ENCODE results near the gene JAK2. TPM values are rescaled to one million over a fixed set of nuclear protein-coding genes. Genes with fewer than 3 reads are reported as not detected.

Gene JAK2
- polyA plus RNA-seq, 2 of the 4 experiments (the other 2 are of a cell fraction), result 2.9 to 7.7 TPM

- POLR2A ChIA-PET, result interaction anchor here (0.7 to 1.8 kb wide), 10 partner anchors 7 to 643 kb away, joined by 3 to 5 read pairs (median 4); partner anchors contain the start of genes CD274, PLGRKT, RCL1 and RIC1
- ATAC-seq (peak; percentile 31 to 51; a peak in 3 of 6 replicates), FAIRE-seq (peak; percentile 72), DNase-seq (ENCODE audit: low read depth in 1 of 2, low spot score in 1 of 2) (peak in 1 of 2 experiments; percentile 48)
- H3K9me3 ChIP-seq, result no peaks in the 10 kb centered on the region
- H3K4me1 ChIP-seq, result peaks cover 17% of the 10 kb centered on the region
- peak overlapping the region; percentile 94 to 97 for H3K27ac ChIP-seq
- H3K4me3 ChIP-seq, result peak overlapping the region; percentile 75
- peak overlapping the region; percentile 88 for H3K4me2 ChIP-seq
- TF ChIP-seq GATA3 (IDR thresholded peaks at IDR 0.05; ENCODE audit: borderline replicate concordance), result no peak
- TF ChIP-seq CTCF (IDR thresholded peaks at IDR 0.05), result peak; percentile 10; the same call in 1 of the 3 replicates
- no peak for TF ChIP-seq EHF (CRISPR knock-in tag; IDR thresholded peaks at IDR 0.05)
- TF ChIP-seq PHF8 (IDR thresholded peaks at IDR 0.05; ENCODE audit: borderline replicate concordance, low read depth), result 0 out of 2 replicates have a peak, but pooled peaks have one; percentile 1
- TF ChIP-seq SMC3 (IDR thresholded peaks at IDR 0.05), result peak; percentile 20; the same call in 1 of the 3 replicates
- no peak for TF ChIP-seq BCL3 (IDR thresholded peaks at IDR 0.05)
- WGBS (ENCODE audit: missing lambda C conversion rate), result 2% methylated on average over 18 of the region's 42 CpGs
- CTCF ChIA-PET, result interaction anchor here (1.0 to 7.0 kb wide), 15 partner anchors 9 to 603 kb away, joined by 3 to 135 read pairs (median 5); partner anchors contain the start of gene RCL1
Observed at GRCh38 chr9:4985386-4986266, 554 bp downstream of the JAK2 start.

- ChIA-PET CTCF (interaction anchor here (1.1 to 7.0 kb wide), 12 partner anchors 8 to 603 kb away, joined by 3 to 135 read pairs (median 6); partner anchors contain the start of gene RCL1), POLR2A (no interaction called here)
- Histone ChIP-seq H3K27ac (peak overlapping the region; percentile 94 to 97), H3K4me3 (peak overlapping the region; percentile 75), H3K9me3 (no peaks in the 10 kb centered on the region), H3K4me2 (peak overlapping the region; percentile 88), H3K4me1 (peaks cover 17% of the 10 kb centered on the region)
- ATAC-seq (no peak), FAIRE-seq (no peak), DNase-seq (ENCODE audit: low read depth in 1 of 2, low spot score in 1 of 2) (no peak)
- TF ChIP-seq HDAC2 (IDR thresholded peaks at IDR 0.05), result no peak
- TF ChIP-seq TFCP2L1 (CRISPR knock-in tag; IDR thresholded peaks at IDR 0.05), result no peak
- no peak for TF ChIP-seq SREBF2 (IDR thresholded peaks at IDR 0.05)
- TF ChIP-seq ZC3H11A (IDR thresholded peaks at IDR 0.05), result no peak
- TF ChIP-seq ATOH8 (CRISPR knock-in tag; IDR thresholded peaks at IDR 0.05; ENCODE audit: low read depth), result no peak
- no peak for TF ChIP-seq ZSCAN20 (CRISPR knock-in tag; IDR thresholded peaks at IDR 0.05)
- TF ChIP-seq USF2 (IDR thresholded peaks at IDR 0.05), result no peak
- TF ChIP-seq EHMT2 (IDR thresholded peaks at IDR 0.05; ENCODE audit: low read depth), result no peak
- WGBS (ENCODE audit: missing lambda C conversion rate), result 32% methylated on average over 3 of the region's 3 CpGs
Observed at GRCh38 chr9:4986296-4986695, 1.2 kb downstream of the JAK2 start.

GRCh38 chr9:4986783-4987182 lies 1.7 kb downstream of the JAK2 start:
- 92% methylated on average over 4 of the region's 4 CpGs for WGBS (ENCODE audit: missing lambda C conversion rate)
- peak overlapping the region; percentile 88 for H3K4me2 ChIP-seq
- no peak for ATAC-seq
- no peak overlapping the region; a peak in 1 of 6 replicates for H3K27ac ChIP-seq
- no peaks in the 10 kb centered on the region for H3K9me3 ChIP-seq
- no peak overlapping the region for H3K4me3 ChIP-seq
- POLR2A ChIA-PET, result no interaction called here
- H3K4me1 ChIP-seq, result peaks cover 17% of the 10 kb centered on the region
- CTCF ChIA-PET, result interaction anchor here (0.7 to 7.0 kb wide), 24 partner anchors 8 to 604 kb away, joined by 3 to 135 read pairs (median 4); partner anchors contain the start of genes AK3 and RCL1
- no peak for DNase-seq (ENCODE audit: low read depth in 1 of 2, low spot score in 1 of 2)
- FAIRE-seq, result no peak
- TF ChIP-seq ESRRA (IDR thresholded peaks at IDR 0.05; ENCODE audit: borderline replicate concordance, low read length), result no peak
- no peak for TF ChIP-seq USF2 (IDR thresholded peaks at IDR 0.05)
- no peak for TF ChIP-seq MAFK (IDR thresholded peaks at IDR 0.05; ENCODE audit: partially characterized antibody)
- no peak for TF ChIP-seq ZC3H11A (IDR thresholded peaks at IDR 0.05)
- TF ChIP-seq CHD4 (IDR thresholded peaks at IDR 0.05; ENCODE audit: borderline replicate concordance), result no peak
- no peak for TF ChIP-seq SREBF2 (IDR thresholded peaks at IDR 0.05)
- no peak for TF ChIP-seq RARB (CRISPR knock-in tag; IDR thresholded peaks at IDR 0.05)
- TF ChIP-seq TFCP2L1 (CRISPR knock-in tag; IDR thresholded peaks at IDR 0.05), result no peak
- no peak for TF ChIP-seq RAD21 (conservative IDR thresholded peaks at IDR 0.05 in 1 of 2, IDR thresholded peaks at IDR 0.05 in 1 of 2)
- no peak for TF ChIP-seq FOSB (CRISPR knock-in tag; IDR thresholded peaks at IDR 0.05)
- TF ChIP-seq JUNB (IDR thresholded peaks at IDR 0.05), result no peak
- no peak for TF ChIP-seq GATA3 (IDR thresholded peaks at IDR 0.05; ENCODE audit: borderline replicate concordance)
- no peak for TF ChIP-seq POLR2A (IDR thresholded peaks at IDR 0.05; ENCODE audit: low read length)
- no peak for TF ChIP-seq ELK1 (IDR thresholded peaks at IDR 0.05; ENCODE audit: low read depth, low read length)
- TF ChIP-seq EHMT2 (IDR thresholded peaks at IDR 0.05; ENCODE audit: low read depth), result no peak
- no peak for TF ChIP-seq CHD2 (IDR thresholded peaks at IDR 0.05; ENCODE audit: low read length, partially characterized antibody)
- no peak for TF ChIP-seq NFE2L2 (conservative IDR thresholded peaks at IDR 0.05; ENCODE audit: low read length)

Measured in A549 (cell line).